ENCODE measurements around the gene TTC34.

Gene TTC34

DNA sequence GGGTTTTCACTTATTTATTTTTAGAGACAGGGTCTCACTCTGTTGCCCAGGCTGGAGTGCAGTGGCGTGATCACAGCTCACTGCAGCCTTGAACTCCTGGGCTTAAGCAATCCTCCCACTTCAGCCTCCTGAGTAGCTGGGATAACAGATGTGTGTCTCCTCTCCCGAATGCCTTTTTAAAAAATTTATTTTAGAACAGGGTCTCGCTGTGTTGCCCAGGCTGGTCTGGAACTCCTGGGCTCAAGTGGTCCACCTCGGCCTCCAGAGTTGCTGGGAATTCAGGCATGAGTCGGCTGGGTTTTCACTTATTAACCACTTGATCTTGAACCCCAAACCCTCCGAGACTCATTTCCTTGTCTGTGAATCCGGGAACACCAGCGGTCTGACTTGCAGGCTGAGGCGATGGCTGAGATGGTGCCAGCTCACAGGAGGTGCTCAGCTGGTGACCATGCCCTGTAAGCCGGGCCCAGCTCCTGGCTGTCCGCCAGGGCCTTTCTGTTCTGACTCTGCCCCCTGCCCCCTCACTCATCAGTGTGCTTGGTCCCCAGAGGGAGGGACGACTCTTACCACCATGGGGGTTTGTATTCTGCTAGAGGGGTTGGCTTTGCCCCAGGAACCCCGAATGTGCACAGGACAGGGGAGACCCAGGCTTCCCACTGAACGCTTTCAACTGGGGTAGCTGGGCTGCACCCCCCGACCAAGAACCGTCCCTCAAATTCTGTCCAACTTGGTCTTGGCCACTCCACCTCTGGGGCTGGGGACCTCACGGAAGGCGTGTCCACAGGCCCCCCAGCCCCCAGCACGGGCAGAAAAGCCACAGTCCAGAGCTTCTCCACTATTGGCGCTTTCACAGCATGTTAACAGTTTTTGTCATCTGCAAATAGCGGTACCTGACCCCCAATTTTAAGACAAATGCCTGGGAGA lies 191.2 kb downstream of the TTC34 start:
- Histone ChIP-seq H3K9ac (ENCODE audit: low read depth, low read length, poor library complexity, severe bottlenecking) (no peak overlapping the region), H3K9me3 (ENCODE audit: insufficient read depth, low read depth, low read length) (peaks cover 14% of the 10 kb centered on the region; the same call in 1 of the 2 replicates), H3K4me1 (ENCODE audit: insufficient read depth, low read length, poor library complexity, severe bottlenecking) (no peaks in the 10 kb centered on the region), H3K4me2 (ENCODE audit: low read depth, low read length, poor library complexity, severe bottlenecking) (no peak overlapping the region), H3K9me2 (replicated peaks; ENCODE audit: low read depth, low read length) (no peaks in the 10 kb centered on the region), H3K36me3 (ENCODE audit: insufficient read depth, low read length) (no peaks in the 10 kb centered on the region), H3K4me3 (ENCODE audit: low read length, poor library complexity, severe bottlenecking) (no peak overlapping the region), H3K27me3 (ENCODE audit: insufficient read depth, low read length, poor library complexity, severe bottlenecking) (no peaks in the 10 kb centered on the region), H4K20me1 (ENCODE audit: insufficient read depth, low read length, poor library complexity, severe bottlenecking) (no peaks in the 10 kb centered on the region), H2AFZ (ENCODE audit: low read length) (no peak overlapping the region), H3K79me2 (ENCODE audit: insufficient read depth, low read length) (no peaks in the 10 kb centered on the region), H3F3A (ENCODE audit: low read depth) (no peaks in the 10 kb centered on the region)
- TF ChIP-seq CTCF (conservative IDR thresholded peaks at IDR 0.05; ENCODE audit: low read length) (no peak), EZH2phosphoT487 (IDR thresholded peaks at IDR 0.05; ENCODE audit: borderline replicate concordance) (no peak)

GRCh38 chr1:2609319-2610035 lies 192.0 kb downstream of the TTC34 start:
- H3K27me3 ChIP-seq (ENCODE audit: insufficient read depth, low read length, poor library complexity, severe bottlenecking), result no peaks in the 10 kb centered on the region
- no peak overlapping the region for H3K4me2 ChIP-seq (ENCODE audit: low read depth, low read length, poor library complexity, severe bottlenecking)
- TF ChIP-seq EZH2phosphoT487 (IDR thresholded peaks at IDR 0.05; ENCODE audit: borderline replicate concordance) (no peak), CTCF (conservative IDR thresholded peaks at IDR 0.05; ENCODE audit: low read length) (no peak)
- H3K36me3 ChIP-seq (ENCODE audit: insufficient read depth, low read length), result no peaks in the 10 kb centered on the region
- no peaks in the 10 kb centered on the region for H3K79me2 ChIP-seq (ENCODE audit: insufficient read depth, low read length)
- H3K9me3 ChIP-seq (ENCODE audit: insufficient read depth, low read depth, low read length), result peaks cover 14% of the 10 kb centered on the region; the same call in 1 of the 2 replicates
- H4K20me1 ChIP-seq (ENCODE audit: insufficient read depth, low read length, poor library complexity, severe bottlenecking), result no peaks in the 10 kb centered on the region
- no peak overlapping the region for H3K4me3 ChIP-seq (ENCODE audit: low read length, poor library complexity, severe bottlenecking)
- H3K9ac ChIP-seq (ENCODE audit: low read depth, low read length, poor library complexity, severe bottlenecking), result no peak overlapping the region
- H2AFZ ChIP-seq (ENCODE audit: low read length), result no peak overlapping the region
- no peaks in the 10 kb centered on the region for H3F3A ChIP-seq (ENCODE audit: low read depth)
- H3K9me2 ChIP-seq (replicated peaks; ENCODE audit: low read depth, low read length), result no peaks in the 10 kb centered on the region
- no peaks in the 10 kb centered on the region for H3K4me1 ChIP-seq (ENCODE audit: insufficient read depth, low read length, poor library complexity, severe bottlenecking)

- Histone ChIP-seq H3K4me1 (ENCODE audit: insufficient read depth, low read length, poor library complexity, severe bottlenecking) (no peaks in the 10 kb centered on the region), H3K9me3 (ENCODE audit: insufficient read depth, low read depth, low read length) (peaks cover 7% of the 10 kb centered on the region; the same call in 1 of the 2 replicates), H2AFZ (ENCODE audit: low read length) (no peak overlapping the region), H3K4me3 (ENCODE audit: low read length, poor library complexity, severe bottlenecking) (no peak overlapping the region), H3K9me2 (replicated peaks; ENCODE audit: low read depth, low read length) (no peaks in the 10 kb centered on the region), H3F3A (ENCODE audit: low read depth) (no peaks in the 10 kb centered on the region), H4K20me1 (ENCODE audit: insufficient read depth, low read length, poor library complexity, severe bottlenecking) (no peaks in the 10 kb centered on the region), H3K27me3 (ENCODE audit: insufficient read depth, low read length, poor library complexity, severe bottlenecking) (no peaks in the 10 kb centered on the region), H3K36me3 (ENCODE audit: insufficient read depth, low read length) (no peaks in the 10 kb centered on the region), H3K79me2 (ENCODE audit: insufficient read depth, low read length) (no peaks in the 10 kb centered on the region), H3K9ac (ENCODE audit: low read depth, low read length, poor library complexity, severe bottlenecking) (no peak overlapping the region), H3K4me2 (ENCODE audit: low read depth, low read length, poor library complexity, severe bottlenecking) (no peak overlapping the region)
- TF ChIP-seq CTCF (conservative IDR thresholded peaks at IDR 0.05; ENCODE audit: low read length) (no peak), EZH2phosphoT487 (IDR thresholded peaks at IDR 0.05; ENCODE audit: borderline replicate concordance) (no peak)
These were observed 193.8 kb downstream of the TTC34 start for GRCh38 chr1:2607641-2608091.

Data from Loucy (cell line).